ENCODE data around the gene RIPPLY1.

The RIPPLY1 gene

GRCh38 chrX:106921637-106922036 is 18.5 kb upstream of the RIPPLY1 start:
- TF ChIP-seq CTCF (IDR thresholded peaks at IDR 0.05; ENCODE audit: borderline replicate concordance, control extremely low read depth, extremely low read depth, insufficient read depth, missing control alignments) = no peak
- in situ Hi-C loops (cut with MboI; ENCODE audit: low sequenced_read_pairs, unreplicated experiment) = no loop called here
- DNase-seq (ENCODE audit: low spot score) = no peak

DNA sequence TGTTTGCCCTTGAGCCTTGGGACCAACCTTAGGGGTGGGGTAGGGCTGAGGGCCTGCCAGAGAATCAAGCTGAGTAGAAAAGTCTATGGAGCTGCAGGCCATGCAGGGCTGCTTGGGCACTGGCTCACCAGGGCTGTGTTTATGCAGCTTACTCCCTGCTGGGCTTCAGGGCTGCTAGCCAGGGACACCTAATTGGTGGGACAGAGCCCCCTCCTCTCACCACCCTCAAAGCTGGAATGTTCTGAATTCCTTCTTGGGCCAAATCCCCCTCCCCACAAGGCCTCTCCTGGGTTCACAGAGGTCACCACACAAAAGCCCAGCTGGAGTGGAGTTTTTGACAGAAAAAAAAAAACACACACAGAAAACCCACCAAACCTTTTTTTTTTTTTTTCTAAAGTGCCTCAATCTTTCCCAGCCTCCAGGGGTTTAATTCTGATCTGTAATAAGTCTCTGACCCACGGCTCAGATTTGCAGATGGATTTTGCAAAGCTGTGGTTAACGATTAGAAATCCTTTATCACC is 16.9 kb upstream of the RIPPLY1 start, which contains the start of gene CLDN2:
Gene CLDN2 (plus strand): TSS at position 471 of the 521 bp plus-strand sequence. CDS start 7,827 bp downstream, outside the sequence.
- DNase-seq (ENCODE audit: low spot score) = no peak
- in situ Hi-C loops (cut with MboI; ENCODE audit: low sequenced_read_pairs, unreplicated experiment) = no loop called here
- no peak for TF ChIP-seq CTCF (IDR thresholded peaks at IDR 0.05; ENCODE audit: borderline replicate concordance, control extremely low read depth, extremely low read depth, insufficient read depth, missing control alignments)

- in situ Hi-C loops (cut with MboI; ENCODE audit: low sequenced_read_pairs, unreplicated experiment) = no loop called here
- no peak for TF ChIP-seq CTCF (IDR thresholded peaks at IDR 0.05; ENCODE audit: borderline replicate concordance, control extremely low read depth, extremely low read depth, insufficient read depth, missing control alignments)
- no peak for DNase-seq (ENCODE audit: low spot score)
Measured at GRCh38 chrX:106917830-106918500, 14.8 kb upstream of the RIPPLY1 start.

DNA sequence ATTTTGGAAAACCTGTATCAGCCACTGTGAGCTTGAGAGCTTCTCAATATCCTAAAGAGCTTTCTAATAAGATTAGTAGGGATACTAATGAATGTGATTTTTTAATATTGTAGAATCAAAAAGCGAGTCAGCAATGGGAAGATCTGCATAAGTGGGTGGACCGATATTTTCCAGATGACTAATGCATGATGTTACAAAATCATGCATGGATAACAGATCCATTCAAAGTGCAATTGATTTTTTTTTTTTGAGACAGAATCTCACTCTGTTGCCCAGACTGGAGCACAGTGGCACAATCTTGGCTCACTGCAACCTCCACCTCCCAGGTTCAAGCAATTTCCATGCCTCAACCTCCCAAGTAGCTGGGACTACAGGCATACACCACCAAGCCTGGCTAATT is 9.7 kb upstream of the RIPPLY1 start:
- no peak for DNase-seq (ENCODE audit: low spot score)
- in situ Hi-C loops (cut with MboI; ENCODE audit: low sequenced_read_pairs, unreplicated experiment) = no loop called here
- TF ChIP-seq CTCF (IDR thresholded peaks at IDR 0.05; ENCODE audit: borderline replicate concordance, control extremely low read depth, extremely low read depth, insufficient read depth, missing control alignments) = no peak

DNA sequence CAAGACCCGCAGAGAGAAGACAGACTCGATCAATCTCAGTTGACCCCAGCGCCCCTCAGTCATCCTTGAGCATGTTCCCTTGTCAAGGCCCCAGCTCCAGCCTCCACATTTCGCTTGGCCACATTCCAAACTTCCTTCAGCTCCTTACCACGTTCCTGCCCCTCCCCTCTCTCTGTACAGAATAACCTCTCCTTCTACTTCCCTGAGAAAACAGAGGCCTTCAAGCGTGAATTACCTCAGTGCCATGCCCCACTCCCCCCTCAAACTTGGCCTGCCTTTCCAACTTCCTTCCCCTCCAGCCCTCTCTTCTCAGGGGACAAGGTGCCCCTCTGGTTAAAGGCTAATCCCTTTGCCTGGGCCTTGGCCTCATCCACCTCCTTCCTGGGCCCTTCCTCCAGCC is 3.2 kb upstream of the RIPPLY1 start:
- DNase-seq (ENCODE audit: low spot score) = no peak
- no peak for TF ChIP-seq CTCF (IDR thresholded peaks at IDR 0.05; ENCODE audit: borderline replicate concordance, control extremely low read depth, extremely low read depth, insufficient read depth, missing control alignments)
- in situ Hi-C loops (cut with MboI; ENCODE audit: low sequenced_read_pairs, unreplicated experiment) = no loop called here

- in situ Hi-C loops (cut with MboI; ENCODE audit: low sequenced_read_pairs, unreplicated experiment) = no loop called here
- no peak for TF ChIP-seq CTCF (IDR thresholded peaks at IDR 0.05; ENCODE audit: borderline replicate concordance, control extremely low read depth, extremely low read depth, insufficient read depth, missing control alignments)
- no peak for DNase-seq (ENCODE audit: low spot score)
Measured at GRCh38 chrX:106905064-106905708, 2.0 kb upstream of the RIPPLY1 start.
